HepG2 (cell line): Measurements from ENCODE around the gene TMEM143. TPM values are rescaled to one million over a fixed set of nuclear protein-coding genes. Genes with fewer than 3 reads are reported as not detected.
"Not testable (repeated sequence)": the region's sequence is repeated elsewhere in the genome, so short reads cannot be mapped to it uniquely, and the experiment has no call there.

Experiments used
- ATAC-seq: fragments of 200-7000 bp; cut with Tn5 transposase; 3 replicates; pipeline ENCODE4 v1.9.1; 2020; ENCODE audit warnings: mild to moderate bottlenecking, moderate library complexity
- BruUV-seq: library from RNA; stranded (reverse); fragments of 400-500 nt; replicated peaks from 2 replicates; lab custom pipeline; 2021; lab: Mats Ljungman, UMichigan
- CTCF ChIA-PET: fragments of 300-600 bp; formaldehyde crosslinking; extraction: SDS; loops from one replicate; lab custom pipeline; 2021; ENCODE audit warnings: low total read pairs, inconsistent platforms, low intra/inter-chr PET ratio; lab: Yijun Ruan, JAX
- POLR2A ChIA-PET: fragments of 350-600 bp; sonication (Branson Sonifier 250); formaldehyde crosslinking; loops from one replicate; lab custom pipeline; 2020; ENCODE audit warnings: antibody characterized with exemption, inconsistent platforms; lab: Yijun Ruan, JAX
- DNase-seq: peaks from one replicate; pipeline ENCODE4 v3.0.0-alpha.2; 2015; ENCODE audit warnings: low spot score
- FAIRE-seq: peaks from 3 replicates; lab custom pipeline; 2011; peaks lifted over from hg19 to GRCh38; lab: Jason Lieb, UNC
- H2AFZ ChIP-seq: one replicate; pipeline ENCODE4 v1.6.1; 2011; ENCODE audit warnings: low read length, inconsistent platforms
- H3K27ac ChIP-seq: fragments of 300-600 bp; 3 replicates; pipeline ENCODE4 v1.8.0; 2011; ENCODE audit warnings: mixed run types, mild to moderate bottlenecking, mixed read lengths, low read length, inconsistent platforms; ENCODE audit not compliant: insufficient read depth; ENCODE audit errors: extremely low read length
- H3K27me3 ChIP-seq, 2 experiments: fragments of 200-600 bp in 1 of 2; 2 replicates in 1 of 2; 3 replicates in 1 of 2; pipeline versions ENCODE4 v1.6.0 to v1.8.0; 2011; ENCODE audit warnings: low read length in 2 of 2, mild to moderate bottlenecking in 2 of 2, moderate library complexity in 2 of 2, inconsistent platforms in 1 of 2; ENCODE audit not compliant: insufficient read depth in 2 of 2, control insufficient read depth in 1 of 2
- H3K36me3 ChIP-seq, 2 experiments: fragments of 200-600 bp in 1 of 2; replicated peaks in 1 of 2; 2 replicates in 1 of 2; 3 replicates in 1 of 2; pipeline versions ENCODE4 v1.5.1 to v1.8.0; 2011; ENCODE audit warnings: low read length in 2 of 2, inconsistent platforms in 1 of 2; ENCODE audit not compliant: insufficient read depth in 2 of 2, control insufficient read depth in 1 of 2
- H3K4me1 ChIP-seq: 2 replicates; pipeline ENCODE4 v1.5.1; 2012; ENCODE audit warnings: low read length, inconsistent platforms; ENCODE audit not compliant: insufficient read depth
- H3K4me2 ChIP-seq: 2 replicates; pipeline ENCODE4 v1.6.0; 2011; ENCODE audit warnings: low read depth, low read length, inconsistent platforms
- H3K4me3 ChIP-seq, 3 experiments: fragments of 200-600 bp in 1 of 3; sonication (generic), shearing (Covaris generic) in 1 of 3; replicated peaks in 1 of 3; 2 replicates each; pipeline ENCODE4 v1.5.1; 2011 to 2016; ENCODE audit warnings: low read length in 3 of 3, inconsistent platforms in 2 of 3, low read depth in 2 of 3, mild to moderate bottlenecking in 2 of 3, control low read depth in 1 of 3, mixed read lengths in 1 of 3; ENCODE audit not compliant: insufficient read depth in 1 of 3
- H3K79me2 ChIP-seq: one replicate; pipeline ENCODE4 v1.6.1; 2011; ENCODE audit warnings: low read length, inconsistent platforms; ENCODE audit not compliant: insufficient read depth
- H3K9ac ChIP-seq: 2 replicates; pipeline ENCODE4 v1.6.0; 2011; ENCODE audit warnings: mild to moderate bottlenecking, low read depth, low read length, inconsistent platforms; ENCODE audit not compliant: insufficient read depth
- H3K9me3 ChIP-seq: 2 replicates; pipeline ENCODE4 v1.5.1; 2012; ENCODE audit warnings: mild to moderate bottlenecking, low read length
- H4K20me1 ChIP-seq: 2 replicates; pipeline ENCODE4 v1.6.0; 2011; ENCODE audit warnings: inconsistent platforms, mild to moderate bottlenecking, low read length, moderate library complexity; ENCODE audit not compliant: insufficient read depth
- KDM2A ChIP-seq: sonication (generic); formaldehyde crosslinking; IDR thresholded peaks from 2 replicates; pipeline ENCODE4 v1.4.0; 2020; ENCODE audit warnings: low read depth, missing genetic modification reagents, borderline replicate concordance
- MAF1 ChIP-seq: sonication (generic); formaldehyde crosslinking; IDR thresholded peaks from 2 replicates; pipeline ENCODE4 v1.5.0; 2020; ENCODE audit warnings: missing genetic modification reagents, borderline replicate concordance
- WGBS: methylation state at CpG from one replicate; pipeline ENCODE4 v1.1.6; 2017; ENCODE audit warnings: low lambda C conversion rate; 5-methylcytosine and 5-hydroxymethylcytosine counted together
- in situ Hi-C: cut with HindIII; loops from 2 replicates; pipeline ENCODE4 v1.10.0; 2017; ENCODE audit warnings: low pct_unique_long_range_greater_than_20kb; ENCODE audit not compliant: extremely low pct_ligation_motif_present
- intact Hi-C: fragments of 100-400 bp; cut with micrococcal nuclease; formaldehyde crosslinking; loops from one replicate; pipeline ENCODE4 v1.10.0; 2022; ENCODE audit not compliant: unreplicated experiment
- polyA plus RNA-seq, 8 experiments: library from polyadenylated mRNA; depleted of rRNA in 3 of 8; stranded (reverse) in 7 of 8; unstranded in 1 of 8; fragments of >200 nt; fragmentation: Illumina TruSeq in 4 of 8; extraction: Trizol in 4 of 8; gene quantifications; 2 replicates each; pipeline versions ENCODE4 v1.2.1 to v1.2.3, GENCODE V29; 2011 to 2016; ENCODE audit warnings: low read depth in 4 of 8, missing spikeins in 1 of 8, mixed read lengths in 1 of 8; ENCODE audit not compliant: insufficient read depth in 1 of 8
- total RNA-seq, 5 experiments: library from RNA; depleted of rRNA; stranded (reverse); fragments of >200 nt; fragmentation: Illumina TruSeq; extraction: Trizol; gene quantifications; 2 replicates each; pipeline ENCODE4 v1.2.3, GENCODE V29; 2016; ENCODE audit warnings: low read depth in 1 of 5
- TF ChIP-seq, protein P1 (sequence below): sonication (generic); formaldehyde crosslinking; IDR thresholded peaks from 2 replicates; pipeline ENCODE4 v1.5.0; 2020; ENCODE audit warnings: mild to moderate bottlenecking, missing genetic modification reagents
- TF ChIP-seq, protein P2 (sequence below): sonication (generic); IDR thresholded peaks from 2 replicates; pipeline ENCODE4 v1.6.1; 2016; ENCODE audit warnings: low read depth, borderline replicate concordance

Gene TMEM143
- total and polyA plus RNA-seq, 2 of the 13 experiments (the other 11 are each of a cell fraction or from before 2014, with no cell fraction given), result 7.7 to 11.3 TPM

DNA sequence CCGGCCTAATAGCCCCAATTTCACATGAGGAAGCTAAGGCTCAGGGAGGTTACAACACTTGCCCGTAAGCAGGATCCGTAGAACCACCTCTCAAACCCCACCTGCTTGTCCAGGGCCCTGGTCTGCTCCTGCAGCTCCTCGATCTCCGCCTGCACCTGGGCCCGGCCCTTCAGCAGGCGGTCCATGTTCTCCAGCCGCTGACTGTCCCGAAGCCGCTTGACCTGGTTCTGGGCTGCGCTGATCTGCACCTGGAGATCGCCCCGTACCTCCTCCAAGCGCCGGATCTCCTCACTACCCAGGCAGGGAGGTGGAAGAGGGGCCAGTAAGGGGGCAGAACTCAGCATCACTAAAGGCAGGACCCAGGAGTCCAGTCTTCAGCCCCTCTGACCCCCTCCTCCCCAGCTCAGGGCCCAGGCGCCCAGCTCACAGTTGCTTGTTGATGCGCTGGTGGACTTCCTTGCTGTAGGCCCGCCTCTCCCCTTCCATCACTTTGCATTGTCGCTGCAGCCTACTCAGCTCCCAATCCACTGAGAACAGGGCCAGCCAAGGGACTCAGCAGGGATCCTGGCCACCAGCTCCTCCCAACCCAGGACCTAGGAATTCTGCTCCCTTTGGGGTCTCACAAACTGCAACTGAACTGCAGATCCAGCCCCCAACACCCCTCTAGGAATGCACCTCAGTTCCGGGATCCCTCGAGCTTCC, 45.3 kb downstream of the TMEM143 start:
- Histone ChIP-seq H3K4me3 (no peak overlapping the region), H3K36me3 (no peaks in the 10 kb centered on the region), H3K9ac (no peak overlapping the region), H4K20me1 (no peaks in the 10 kb centered on the region), H3K4me1 (peaks cover 42% of the 10 kb centered on the region), H3K27me3 (no peaks in the 10 kb centered on the region), H3K4me2 (no peak overlapping the region), H2AFZ (no peak overlapping the region), H3K9me3 (no peaks in the 10 kb centered on the region), H3K79me2 (no peaks in the 10 kb centered on the region), H3K27ac (no peak overlapping the region)
- no peak for DNase-seq
- intact Hi-C loops (loop anchor here (10.0 kb wide), 1 partner anchor 266 kb away; no protein-coding TSS in a partner anchor), in situ Hi-C loops (loop anchor here (5.0 to 10.0 kb wide), 2 partner anchors 74 to 266 kb away; partner anchors contain the start of genes GRIN2D and KDELR1)
- FAIRE-seq, result no peak
- POLR2A ChIA-PET, result interaction anchor here (1.0 kb wide), 1 partner anchor 14 kb away, joined by 4 read pairs; no protein-coding TSS in a partner anchor
- CTCF ChIA-PET, result no interaction called here
- no TSS peak for BruUV-seq
- ATAC-seq, result no peak
- WGBS, result 69% methylated on average over 10 of the region's 21 CpGs
- TF ChIP-seq, protein P1, sequence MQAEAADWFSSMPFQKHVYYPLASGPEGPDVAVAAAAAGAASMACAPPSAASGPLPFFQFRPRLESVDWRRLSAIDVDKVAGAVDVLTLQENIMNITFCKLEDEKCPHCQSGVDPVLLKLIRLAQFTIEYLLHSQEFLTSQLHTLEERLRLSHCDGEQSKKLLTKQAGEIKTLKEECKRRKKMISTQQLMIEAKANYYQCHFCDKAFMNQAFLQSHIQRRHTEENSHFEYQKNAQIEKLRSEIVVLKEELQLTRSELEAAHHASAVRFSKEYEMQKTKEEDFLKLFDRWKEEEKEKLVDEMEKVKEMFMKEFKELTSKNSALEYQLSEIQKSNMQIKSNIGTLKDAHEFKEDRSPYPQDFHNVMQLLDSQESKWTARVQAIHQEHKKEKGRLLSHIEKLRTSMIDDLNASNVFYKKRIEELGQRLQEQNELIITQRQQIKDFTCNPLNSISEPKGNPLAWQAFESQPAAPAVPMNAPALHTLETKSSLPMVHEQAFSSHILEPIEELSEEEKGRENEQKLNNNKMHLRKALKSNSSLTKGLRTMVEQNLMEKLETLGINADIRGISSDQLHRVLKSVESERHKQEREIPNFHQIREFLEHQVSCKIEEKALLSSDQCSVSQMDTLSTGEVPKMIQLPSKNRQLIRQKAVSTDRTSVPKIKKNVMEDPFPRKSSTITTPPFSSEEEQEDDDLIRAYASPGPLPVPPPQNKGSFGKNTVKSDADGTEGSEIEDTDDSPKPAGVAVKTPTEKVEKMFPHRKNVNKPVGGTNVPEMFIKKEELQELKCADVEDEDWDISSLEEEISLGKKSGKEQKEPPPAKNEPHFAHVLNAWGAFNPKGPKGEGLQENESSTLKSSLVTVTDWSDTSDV (CRISPR knock-in tag), result no peak
- TF ChIP-seq, protein P2, sequence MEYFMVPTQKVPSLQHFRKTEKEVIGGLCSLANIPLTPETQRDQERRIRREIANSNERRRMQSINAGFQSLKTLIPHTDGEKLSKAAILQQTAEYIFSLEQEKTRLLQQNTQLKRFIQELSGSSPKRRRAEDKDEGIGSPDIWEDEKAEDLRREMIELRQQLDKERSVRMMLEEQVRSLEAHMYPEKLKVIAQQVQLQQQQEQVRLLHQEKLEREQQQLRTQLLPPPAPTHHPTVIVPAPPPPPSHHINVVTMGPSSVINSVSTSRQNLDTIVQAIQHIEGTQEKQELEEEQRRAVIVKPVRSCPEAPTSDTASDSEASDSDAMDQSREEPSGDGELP, result no peak
- TF ChIP-seq KDM2A (CRISPR knock-in tag), result no peak
- TF ChIP-seq MAF1 (CRISPR knock-in tag), result no peak

DNA sequence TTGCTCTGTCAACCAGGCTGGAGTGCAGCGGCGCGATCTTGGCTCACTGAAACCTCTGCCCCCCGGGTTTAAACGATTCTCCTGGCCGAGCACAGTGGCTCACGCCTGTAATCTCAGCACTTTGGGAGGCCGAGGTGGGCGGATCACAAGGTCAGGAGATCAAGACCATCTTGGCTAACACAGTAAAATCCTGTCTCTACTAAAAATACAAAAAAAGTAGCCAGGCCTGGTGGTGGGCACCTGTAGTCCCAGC, 46.1 kb downstream of the TMEM143 start:
- POLR2A ChIA-PET, H3K9me3 ChIP-seq, H3K27ac ChIP-seq, BruUV-seq, FAIRE-seq, H4K20me1 ChIP-seq, H3K36me3 ChIP-seq, DNase-seq, H3K27me3 ChIP-seq, H3K9ac ChIP-seq, H2AFZ ChIP-seq, ATAC-seq, CTCF ChIA-PET, H3K79me2 ChIP-seq: not testable (repeated sequence)
- in situ Hi-C loops, result loop anchor here (5.0 to 10.0 kb wide), 2 partner anchors 75 to 267 kb away; partner anchors contain the start of genes GRIN2D and KDELR1
- peak overlapping the region in 1 of 3 experiments; percentile 7; a peak in 1 of 6 replicates for H3K4me3 ChIP-seq
- H3K4me1 ChIP-seq, result peaks cover 42% of the 10 kb centered on the region
- intact Hi-C loops, result loop anchor here (10.0 kb wide), 1 partner anchor 267 kb away; no protein-coding TSS in a partner anchor
- peak overlapping the region; percentile 21; the same call in 1 of the 2 replicates for H3K4me2 ChIP-seq
- WGBS, result 4% methylated on average over 9 of the region's 9 CpGs
